Tibial nerve (tissue), 4 donors: Measurements from ENCODE around the gene DOK3.

Experiments used
- CTCF ChIP-seq, 5 experiments: fragments of 200-600 bp in 3 of 5; fragments of 450-650 bp in 2 of 5; sonication (generic) in 3 of 5; IDR thresholded peaks; one replicate each; pipeline ENCODE4 v1.5.1; 2016 to 2019; ENCODE audit warnings: antibody characterized with exemption in 5 of 5, mild to moderate bottlenecking in 3 of 5, moderate library complexity in 2 of 5
- EP300 ChIP-seq, 2 donors: sonication (generic); formaldehyde crosslinking; IDR thresholded peaks; one replicate each; pipeline ENCODE4 v1.6.1; 2017; ENCODE audit warnings: antibody characterized with exemption in 2 of 2, mild to moderate bottlenecking in 1 of 2

- no peak for TF ChIP-seq CTCF (IDR thresholded peaks at IDR 0.05)
- TF ChIP-seq EP300 (IDR thresholded peaks at IDR 0.05) = no peak
Measured at GRCh38 chr5:177553671-177554429, 44.2 kb upstream of the DOK3 start.
